ENCODE data around the gene PCNT.
"Not testable (repeated sequence)": the region's sequence is repeated elsewhere in the genome, so short reads cannot be mapped to it uniquely, and the experiment has no call there.

The PCNT gene

DNA sequence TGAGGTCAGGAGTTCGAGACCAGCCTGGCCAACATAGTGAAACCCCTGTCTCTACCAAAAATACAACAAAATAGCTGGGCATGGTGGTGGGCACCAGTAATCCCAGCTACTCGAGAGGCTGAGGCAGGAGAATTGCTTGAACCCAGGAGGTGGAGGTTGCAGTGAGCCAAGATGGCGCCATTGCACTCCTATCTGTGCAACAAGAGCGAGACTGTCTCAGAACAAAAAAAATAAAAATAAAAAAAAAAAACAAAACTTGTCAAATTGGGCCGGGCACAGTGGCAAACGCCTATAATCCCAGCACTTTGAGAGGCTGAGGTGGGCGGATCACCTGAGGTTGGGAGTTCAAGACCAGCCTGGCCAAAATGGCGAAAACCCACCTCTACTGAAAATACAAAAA is 13.7 kb upstream of the PCNT start:
- DNase-seq: not testable (repeated sequence)

DNA sequence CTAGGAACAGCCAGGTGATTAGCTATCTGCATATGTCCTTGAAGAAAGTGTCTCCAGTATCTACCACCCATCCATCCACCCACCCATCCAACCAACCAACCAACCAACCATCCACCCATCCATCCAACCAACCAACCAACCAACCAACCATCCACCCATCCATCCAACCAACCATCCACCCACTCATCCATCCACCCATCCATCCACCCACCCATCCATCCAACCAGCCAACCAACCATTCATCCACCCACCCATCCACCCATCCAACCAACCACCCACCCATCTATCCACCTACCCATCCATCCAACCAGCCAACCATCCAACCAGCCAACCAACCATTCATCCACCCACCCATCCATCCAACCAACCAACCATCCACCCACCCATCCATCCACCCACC is 12.4 kb upstream of the PCNT start:
- DNase-seq: no peak

DNA sequence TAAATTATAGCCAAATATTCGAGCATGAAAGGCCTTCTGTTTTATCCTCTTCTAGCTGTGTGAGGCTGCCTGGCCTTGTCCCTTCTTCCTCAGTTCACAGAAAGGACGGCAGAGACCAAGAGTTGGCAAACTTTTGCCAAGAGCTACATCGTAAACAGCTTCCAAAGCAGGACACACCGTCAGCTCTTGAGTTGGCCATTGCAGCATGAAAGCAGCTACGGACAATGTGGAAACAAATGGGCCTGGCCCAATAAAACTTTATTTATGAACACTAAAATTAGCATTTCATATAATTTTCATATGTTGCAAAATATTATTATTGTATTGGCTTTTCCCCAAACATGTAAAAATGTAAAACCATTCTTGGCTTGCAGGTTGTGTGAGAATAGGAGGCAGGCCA is 11.0 kb upstream of the PCNT start:
- no peak for DNase-seq

DNA sequence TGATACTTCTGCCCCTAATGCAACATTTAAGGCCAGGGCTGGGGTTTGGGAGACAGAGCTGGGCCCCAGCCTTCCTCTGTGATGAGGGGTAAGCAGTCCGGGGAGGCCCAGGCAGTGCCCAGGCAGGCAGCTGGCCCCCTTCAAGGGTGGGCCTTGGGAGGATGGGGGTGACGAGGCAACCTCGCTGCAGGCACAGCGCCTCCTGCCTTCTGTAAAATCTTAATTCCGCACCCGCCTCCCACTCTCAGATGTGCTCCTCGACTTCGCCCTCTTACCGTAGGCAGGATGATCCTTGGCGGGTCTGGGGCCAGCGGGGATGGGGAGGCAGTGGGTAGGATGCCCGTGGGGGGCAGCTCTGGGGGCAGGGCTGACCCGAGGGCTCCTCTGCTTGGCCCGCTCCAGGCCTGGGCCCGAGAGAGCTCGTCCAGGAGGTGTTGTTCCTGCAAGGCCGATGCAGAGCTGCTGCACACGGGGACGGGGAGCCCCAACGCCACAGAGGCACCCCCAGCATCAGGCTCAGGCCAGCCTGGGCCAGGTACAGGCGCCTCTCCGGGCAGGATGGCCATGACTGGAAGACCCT is 9.4 kb upstream of the PCNT start:
- no peak for DNase-seq

DNA sequence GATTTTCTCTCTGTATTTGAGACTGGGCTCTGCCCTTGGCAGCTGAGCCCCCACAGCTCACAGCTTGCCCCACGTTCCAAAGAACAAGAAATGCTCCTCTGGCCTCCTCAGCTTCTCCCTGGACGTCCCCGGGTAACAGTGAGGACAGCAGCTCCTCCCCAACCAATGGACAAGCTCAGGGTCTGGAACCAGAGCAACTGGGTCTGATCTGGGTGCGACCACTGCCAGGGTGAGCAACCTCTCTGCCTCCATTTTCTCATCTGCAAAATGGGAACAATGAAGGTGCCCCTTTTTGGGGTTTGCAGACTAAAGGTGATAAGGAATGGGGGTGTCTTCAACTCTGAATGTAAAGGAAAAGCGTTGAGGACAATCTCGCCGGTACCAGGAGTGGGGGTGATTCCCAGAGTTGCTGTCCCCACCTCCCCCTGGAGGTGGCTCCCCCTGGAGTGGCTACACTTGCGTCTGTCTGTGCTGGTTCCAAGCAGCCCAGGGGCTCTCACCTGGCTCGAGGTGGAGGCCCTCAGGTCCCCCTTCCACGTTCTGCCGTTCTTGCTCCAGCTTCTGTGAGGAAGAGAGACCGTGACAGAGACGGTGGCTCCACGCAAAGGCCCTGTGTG is 7.1 kb upstream of the PCNT start:
- no peak for DNase-seq

DNA sequence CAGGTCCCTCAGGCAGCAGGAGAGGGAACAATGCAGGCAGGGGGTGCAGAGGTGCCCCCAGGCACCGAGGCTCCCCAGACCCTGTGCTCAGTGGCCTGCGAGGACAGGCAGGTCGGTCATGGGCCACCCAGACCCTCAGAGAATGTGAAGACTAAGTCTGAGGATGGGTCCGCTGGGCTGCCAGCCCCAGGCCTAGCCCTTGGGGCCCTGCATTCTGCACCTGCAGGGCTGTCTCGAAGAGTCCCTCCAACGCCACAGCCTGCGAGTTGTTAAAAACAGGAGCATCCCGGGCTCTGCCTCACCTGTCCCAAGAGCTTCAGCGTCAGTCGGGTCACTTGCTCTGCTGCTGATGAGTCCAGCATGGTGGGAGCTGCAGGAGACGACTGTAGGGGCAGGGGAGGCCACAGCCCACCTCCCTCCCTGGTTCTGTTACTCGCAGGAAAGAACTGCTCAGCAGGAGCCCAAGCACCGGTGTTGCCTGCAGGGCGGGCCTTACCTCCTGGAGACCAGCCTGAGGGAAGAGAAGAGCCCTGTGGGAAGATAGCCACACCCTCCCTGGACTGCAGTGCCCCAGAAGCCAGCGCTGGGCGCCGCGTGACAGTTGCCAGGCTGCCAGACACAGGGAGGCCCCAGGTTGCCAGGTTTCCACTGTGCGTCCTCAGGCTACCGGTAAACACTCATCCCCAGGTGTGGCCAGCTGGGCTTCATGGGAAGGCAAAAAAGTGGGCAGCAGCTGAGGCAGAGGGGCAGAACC is 6.1 kb upstream of the PCNT start:
- DNase-seq: no peak

DNA sequence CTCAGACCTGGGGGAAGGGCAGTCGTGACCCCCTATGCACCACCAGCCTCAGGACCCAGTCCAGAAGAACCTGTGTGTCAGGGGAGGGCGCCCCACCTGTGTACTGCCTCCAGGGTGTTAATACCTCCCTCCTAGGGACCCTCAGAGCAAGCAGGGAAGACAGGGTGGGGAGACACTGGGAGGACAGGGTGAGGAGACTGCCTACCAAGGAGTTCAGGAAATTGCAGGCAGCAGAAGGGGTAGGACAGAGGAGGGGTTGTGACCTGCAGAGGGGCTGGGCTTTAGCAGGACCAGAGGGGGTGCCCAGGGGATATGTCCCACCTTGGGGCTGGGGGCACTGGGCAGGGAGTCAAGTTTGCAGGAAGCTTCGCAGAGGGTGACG is 5.5 kb upstream of the PCNT start:
- no peak for DNase-seq

DNA sequence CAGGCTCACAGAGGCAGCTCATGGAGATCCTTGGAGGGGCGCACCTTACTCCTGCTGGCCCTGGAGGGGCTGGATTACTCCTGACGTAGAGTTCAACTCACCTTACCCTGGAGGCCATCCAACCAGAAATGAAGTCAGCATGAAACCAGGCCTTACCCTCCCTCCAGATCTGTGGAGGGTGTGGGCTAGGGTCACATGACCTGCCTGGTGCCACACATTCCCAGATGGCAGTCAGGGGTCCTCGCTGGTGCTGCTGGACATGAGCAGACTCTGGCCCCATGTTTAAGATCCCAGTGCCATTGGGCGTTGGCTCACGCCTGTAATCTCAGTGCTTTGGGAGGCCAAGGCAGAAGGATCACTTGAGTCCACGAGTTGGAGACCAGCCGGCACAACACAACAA is 4.8 kb upstream of the PCNT start:
- DNase-seq: no peak

DNA sequence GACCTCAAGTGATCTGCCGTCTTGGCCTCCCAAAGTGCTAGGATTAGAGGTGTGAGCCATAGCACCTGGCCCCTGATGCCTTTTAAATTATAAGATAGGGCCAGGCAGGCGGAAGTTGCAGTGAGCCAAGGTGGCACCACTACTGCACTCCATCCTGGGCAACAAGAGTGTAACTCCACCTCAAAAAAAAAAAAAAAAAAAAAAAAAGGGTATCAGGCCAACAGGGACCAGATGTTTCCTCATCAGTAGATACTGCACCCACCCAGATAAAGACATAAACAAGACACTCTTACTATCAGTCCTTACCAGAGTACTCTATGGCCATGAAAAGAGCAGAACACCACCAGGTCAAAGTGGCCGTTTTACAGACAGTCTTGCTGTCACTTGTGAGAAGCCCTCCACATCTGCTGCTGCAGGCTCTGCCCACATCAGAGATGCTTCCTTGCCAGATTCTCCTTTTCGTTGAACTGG is 3.6 kb upstream of the PCNT start:
- no peak for DNase-seq

DNA sequence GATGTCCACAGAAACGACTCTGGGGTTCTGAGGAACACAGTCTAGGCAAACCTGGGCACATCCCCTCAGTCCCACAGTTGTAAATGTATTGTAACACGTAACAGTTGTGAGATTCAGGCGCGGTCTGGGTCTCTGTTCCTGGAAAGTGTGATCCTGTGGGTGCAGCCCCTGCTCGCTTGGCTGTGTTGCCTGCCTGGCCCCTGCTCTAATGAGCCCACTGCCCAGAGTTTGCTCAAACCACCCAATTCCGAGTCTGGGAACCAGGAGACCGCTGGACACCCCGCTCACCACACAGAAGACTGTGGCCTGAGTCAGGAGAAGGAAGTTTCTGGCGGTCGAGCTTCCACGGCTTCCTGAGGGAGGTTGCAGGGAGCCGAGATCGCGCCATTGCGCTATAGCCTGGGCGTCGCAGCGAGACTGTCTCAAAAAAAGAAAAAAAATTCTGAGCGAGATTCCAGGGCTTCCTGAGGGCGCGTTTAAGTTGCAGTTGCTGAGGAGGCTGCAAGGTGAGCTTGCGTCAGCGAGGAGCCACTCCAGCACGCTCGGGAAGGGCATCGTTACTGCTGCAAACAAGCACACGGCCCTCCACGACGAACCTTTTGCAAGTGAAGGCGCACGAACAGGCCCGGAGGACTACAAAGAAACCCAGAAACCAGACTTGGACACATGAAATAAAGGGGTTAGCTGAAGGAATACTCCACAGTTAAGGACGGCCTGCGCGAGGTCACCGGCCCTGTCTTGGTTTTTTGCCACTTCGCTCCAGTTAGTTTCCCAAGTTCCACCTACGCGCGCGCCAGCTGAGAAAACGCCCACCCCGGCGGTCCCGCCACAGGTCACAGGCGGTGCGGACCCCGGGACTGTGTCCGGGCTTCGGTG is 1.4 kb upstream of the PCNT start:
- DNase-seq: no peak

DNA sequence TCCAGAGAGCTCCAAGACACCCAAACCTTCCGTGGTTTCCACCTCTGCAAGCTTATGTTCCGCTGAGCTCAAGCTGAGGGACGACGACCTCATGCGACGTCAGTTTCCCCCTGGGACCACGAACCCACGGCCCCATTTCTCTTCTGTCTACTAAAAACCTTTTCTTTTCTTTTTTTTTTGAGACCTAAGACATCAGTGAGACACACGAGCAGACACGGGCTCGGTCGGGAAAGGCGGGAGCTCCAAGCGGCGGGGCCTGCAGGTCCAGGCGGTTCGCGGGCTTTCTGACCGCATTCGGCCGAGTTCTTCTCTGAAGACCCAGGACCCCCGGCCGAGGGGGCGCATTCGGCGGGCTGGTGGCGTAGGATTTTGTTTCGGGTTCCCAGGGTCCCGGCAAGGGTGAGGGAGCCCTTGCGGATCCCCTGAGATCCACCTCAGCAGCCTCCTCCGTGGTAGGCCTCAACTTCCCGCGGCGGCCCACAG is 688 bp upstream of the PCNT start:
- DNase-seq: no peak

DNA sequence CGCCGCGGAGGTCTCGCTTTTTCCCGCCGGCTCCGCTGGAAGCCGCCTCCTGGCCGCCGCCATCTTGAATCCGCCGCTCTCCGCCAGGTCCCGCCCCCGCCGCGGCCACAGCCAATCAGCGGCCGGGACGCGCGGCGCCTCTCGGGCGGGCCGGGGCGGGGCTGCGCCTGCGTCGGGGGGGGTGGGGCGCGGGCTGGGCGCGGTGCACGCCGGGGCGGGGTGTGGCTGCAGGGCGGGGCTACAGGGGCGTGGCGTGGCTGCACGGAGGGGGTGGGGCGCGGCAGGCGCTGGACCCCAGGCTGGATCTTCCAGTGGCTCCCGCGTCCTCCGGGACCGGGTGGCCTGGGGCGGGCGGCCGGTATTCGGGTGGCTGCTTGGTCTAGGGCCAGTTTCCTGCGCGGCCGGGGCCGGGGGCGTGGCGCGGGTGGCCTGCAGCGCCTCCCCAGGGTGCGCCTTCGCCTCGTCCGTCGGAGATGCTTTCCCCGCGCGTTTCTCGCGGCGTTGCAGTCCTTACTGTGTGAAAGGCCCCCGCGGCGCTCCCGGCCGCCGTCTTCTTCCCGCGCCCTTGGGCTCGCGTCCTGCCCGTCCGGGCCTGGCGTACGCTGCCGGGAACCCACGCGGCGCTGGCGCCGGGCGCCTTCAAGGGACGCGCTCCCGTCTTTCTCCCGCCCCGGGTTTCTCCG is 575 bp downstream of the PCNT start:
- DNase-seq: peak; percentile 81

DNA sequence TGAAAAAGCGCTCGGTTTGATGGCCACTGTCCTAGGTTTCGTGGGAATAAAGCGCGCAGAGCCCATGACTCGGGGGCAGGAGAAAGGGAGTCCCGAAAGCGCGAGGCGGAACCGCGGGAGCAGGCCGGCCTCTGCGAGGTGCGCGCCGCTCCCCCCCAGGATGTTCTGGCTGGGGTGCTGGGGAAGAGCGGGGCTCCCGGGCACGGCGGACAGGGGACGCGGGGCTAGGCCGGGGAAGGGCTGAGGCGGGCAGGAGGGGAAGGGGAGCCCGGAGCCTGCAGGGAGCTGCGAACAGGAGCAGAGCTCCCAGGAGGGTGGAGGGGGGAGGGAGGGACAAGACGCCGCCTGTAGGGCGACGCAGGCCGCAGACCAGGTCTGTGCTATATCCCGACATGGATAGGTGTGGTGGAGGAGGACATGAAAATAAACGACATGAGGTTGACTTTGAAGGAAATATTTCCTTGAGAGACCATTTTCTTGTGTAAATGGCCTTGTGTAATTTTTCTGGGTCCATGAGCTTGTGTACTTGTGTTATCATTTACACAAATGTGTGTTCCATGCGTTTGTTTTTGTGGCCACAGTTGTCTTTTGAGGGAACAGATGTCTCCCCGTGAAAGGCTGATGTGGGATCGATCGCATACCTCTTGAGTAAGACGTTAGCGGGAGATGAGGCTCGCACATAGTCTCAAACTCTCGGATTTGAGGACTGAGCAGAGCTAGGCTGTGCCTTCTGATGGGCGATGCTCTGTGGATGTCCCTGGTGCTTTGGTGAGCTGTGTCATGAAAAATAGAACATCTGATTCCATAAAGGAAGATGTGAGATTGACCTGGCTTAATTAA is 1.3 kb downstream of the PCNT start:
- DNase-seq: peak; percentile 18

DNA sequence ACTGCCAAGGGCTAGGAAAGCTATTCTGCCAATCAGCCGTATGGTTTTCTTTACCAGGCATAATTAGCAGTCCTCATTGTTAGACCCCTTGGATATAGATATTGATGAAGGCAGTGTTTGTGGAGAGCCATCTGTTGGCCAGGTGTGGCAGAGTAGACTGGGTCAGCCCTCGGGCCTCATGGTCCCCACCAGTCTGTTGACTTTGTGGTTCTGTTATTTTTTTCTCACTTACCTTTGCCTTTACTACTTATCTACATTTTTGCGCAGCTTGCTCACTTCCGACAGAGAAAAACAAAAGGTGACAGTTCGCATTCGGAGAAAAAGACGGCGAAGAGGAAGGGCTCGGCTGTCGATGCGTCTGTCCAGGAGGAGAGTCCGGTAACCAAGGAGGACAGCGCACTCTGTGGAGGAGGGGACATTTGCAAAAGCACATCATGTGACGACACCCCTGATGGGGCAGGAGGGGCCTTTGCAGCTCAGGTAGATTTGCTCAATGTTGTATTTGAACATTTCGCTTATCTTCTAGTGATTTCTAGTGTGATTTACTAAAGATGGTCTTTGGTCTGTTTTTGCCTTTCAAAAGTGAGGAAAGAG is 2.3 kb downstream of the PCNT start:
- DNase-seq: no peak

DNA sequence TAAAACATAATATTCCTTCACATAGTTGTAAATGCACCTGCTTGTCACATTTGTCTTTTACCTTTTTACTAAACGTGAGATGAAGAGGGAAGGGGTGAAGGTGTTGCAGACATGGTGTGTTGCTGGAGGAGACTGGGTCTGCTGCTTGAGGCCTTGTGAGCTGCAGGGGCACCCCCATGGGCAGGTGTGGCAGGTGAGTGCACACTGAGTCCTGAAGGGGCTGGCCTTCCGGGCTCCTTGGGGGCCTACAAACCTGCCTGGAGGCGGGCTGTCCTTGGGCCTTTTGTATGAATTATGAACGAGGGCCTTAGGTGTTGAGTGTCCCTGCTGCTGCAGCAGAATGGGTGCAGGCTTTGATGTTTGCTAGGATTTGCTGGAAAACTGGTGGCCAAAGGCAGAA is 3.8 kb downstream of the PCNT start:
- DNase-seq: no peak

DNA sequence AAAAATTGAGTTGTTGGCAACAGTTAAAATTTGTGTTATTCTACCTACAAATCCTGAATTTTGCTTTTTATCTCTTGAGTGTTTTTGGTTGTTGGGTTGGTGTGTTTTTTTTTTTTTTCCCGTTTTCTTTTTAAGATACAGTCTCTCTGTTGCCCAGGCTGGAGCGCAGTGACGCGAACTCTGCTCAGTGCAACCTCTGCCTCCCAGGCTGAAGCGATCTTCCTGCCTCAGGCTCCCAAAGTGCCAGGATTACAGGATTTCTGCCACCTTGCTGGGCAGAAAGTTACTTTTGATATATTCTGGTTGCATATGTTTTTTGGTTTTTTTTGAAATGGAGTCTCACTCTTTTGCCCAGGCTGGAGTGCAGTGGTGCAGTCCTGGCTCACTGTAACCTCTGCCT is 4.2 kb downstream of the PCNT start:
- DNase-seq: no peak

DNA sequence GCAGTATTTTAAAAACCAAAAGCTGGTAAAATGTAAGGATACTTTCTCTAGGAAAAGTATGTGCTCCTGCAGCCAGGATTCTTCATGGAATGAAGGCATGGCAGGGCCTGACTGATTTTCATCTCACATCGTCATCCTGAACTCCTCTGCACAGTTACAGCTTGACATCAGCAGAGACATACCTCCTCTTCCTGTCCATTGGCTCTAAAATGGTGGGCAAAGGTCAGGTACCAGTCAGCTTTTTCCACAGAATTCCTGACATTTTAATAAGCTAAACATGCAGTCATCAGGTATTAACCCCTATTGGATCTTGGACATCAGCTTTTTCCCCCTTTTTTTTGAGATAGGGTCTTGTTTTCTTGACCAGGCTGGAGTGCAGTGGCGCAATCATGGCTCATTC is 5.8 kb downstream of the PCNT start:
- DNase-seq: no peak

DNA sequence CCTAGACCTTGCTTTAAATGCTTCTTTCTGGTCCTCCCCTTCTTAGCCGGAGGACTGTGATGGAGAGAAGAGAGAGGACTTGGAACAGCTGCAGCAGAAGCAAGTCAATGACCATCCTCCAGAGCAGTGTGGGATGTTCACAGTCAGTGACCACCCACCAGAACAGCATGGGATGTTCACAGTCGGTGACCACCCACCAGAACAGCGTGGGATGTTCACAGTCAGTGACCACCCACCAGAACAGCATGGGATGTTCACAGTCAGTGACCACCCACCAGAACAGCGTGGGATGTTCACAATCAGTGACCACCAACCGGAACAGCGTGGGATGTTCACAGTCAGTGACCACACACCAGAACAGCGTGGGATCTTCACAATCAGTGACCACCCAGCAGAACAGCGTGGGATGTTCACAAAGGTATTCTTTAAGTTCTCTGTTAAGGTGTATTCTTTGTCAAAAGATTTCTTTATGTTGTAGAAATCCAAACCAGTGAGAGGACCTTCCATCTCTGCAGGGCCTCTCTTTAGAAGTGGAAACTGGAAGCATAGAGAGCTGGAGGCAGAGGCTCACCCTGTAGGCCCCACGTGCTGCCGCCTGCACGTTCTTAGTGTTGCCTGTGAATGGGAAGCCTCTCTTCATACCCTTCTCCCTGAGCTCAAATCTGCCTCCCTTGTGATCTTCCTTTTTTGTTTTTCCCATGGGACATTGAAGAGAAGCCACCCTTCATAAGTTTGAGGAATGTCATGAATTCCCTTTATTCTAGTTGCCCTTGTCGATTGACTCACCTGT is 10.6 kb downstream of the PCNT start:
- DNase-seq: no peak

DNA sequence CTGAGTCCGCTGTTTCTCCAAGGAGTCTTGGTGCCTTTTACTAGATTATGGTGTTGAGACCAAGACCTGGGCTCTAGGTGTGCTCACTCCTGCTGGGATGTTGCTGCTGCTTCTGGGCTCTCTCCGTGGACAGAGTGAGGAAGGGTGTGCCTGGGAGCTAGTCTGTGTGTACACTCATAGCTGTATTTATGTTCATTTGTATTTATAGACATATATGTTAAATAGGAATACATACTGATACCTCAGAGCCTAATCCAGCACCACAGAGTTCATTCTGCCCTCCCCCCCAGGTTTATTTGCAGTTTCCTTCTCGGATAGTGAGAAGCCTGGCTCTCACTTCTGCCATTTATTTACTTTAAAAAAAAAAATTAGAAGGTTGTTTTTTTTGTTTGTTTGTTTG is 12.6 kb downstream of the PCNT start:
- no peak for DNase-seq

DNA sequence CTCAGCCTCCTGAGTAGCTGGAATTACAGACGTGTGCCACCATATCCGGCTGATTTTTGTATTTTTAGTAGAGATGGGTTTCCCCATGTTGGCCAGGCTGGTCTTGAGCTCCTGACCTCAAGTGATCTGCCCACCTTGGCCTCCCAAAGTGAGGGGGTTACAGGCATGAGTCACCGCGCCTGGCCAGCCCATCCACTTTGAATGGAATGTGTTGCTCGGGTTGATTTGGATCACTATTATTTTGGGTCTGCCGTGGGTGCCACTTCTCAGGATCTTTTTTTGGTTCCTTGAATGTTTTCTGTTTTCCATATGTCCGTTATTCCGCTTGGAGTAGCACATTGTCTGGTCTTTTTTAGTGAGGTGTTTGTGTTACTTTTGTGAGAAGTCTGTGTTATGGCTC is 17.0 kb downstream of the PCNT start:
- no peak for DNase-seq
